HG03135 (cell line): ENCODE results near the gene NMNAT2.
"Not testable (repeated sequence)": the region's sequence is repeated elsewhere in the genome, so short reads cannot be mapped to it uniquely, and the experiment has no call there.

ENCODE experiments used
- ATAC-seq: cut with Tn5 transposase; IDR thresholded peaks from one replicate; pipeline ENCODE4 v1.9.1; 2021; ENCODE audit warnings: mild to moderate bottlenecking, moderate library complexity; ENCODE audit not compliant: unreplicated experiment

NMNAT2 gene

GRCh38 chr1:183417772-183418491 is at the start of gene NMNAT2:
NMNAT2 (minus strand) TSS chr1:183418380; CDS start chr1:183418267, 113 bp downstream.
- no peak for ATAC-seq

- no peak for ATAC-seq
Observed at GRCh38 chr1:183467687-183468086, 49.5 kb upstream of the NMNAT2 start.

GRCh38 chr1:183466781-183467180 is 48.6 kb upstream of the NMNAT2 start:
- no peak for ATAC-seq

- no peak for ATAC-seq
Observed at GRCh38 chr1:183463566-183463965, 45.4 kb upstream of the NMNAT2 start.

GRCh38 chr1:183461350-183461749 is 43.2 kb upstream of the NMNAT2 start:
- no peak for ATAC-seq

GRCh38 chr1:183460596-183460995 is 42.4 kb upstream of the NMNAT2 start:
- ATAC-seq = no peak

- ATAC-seq = no peak
Observed at GRCh38 chr1:183457449-183457848, 39.3 kb upstream of the NMNAT2 start.

- ATAC-seq = no peak
Observed at GRCh38 chr1:183456826-183457225, 38.6 kb upstream of the NMNAT2 start.

- ATAC-seq = no peak
Observed at GRCh38 chr1:183454377-183454776, 36.2 kb upstream of the NMNAT2 start.

- ATAC-seq = no peak
Observed at GRCh38 chr1:183450093-183450492, 31.9 kb upstream of the NMNAT2 start.

- no peak for ATAC-seq
Observed at GRCh38 chr1:183449223-183449770, 31.1 kb upstream of the NMNAT2 start.

GRCh38 chr1:183444243-183444642 is 26.1 kb upstream of the NMNAT2 start:
- ATAC-seq = no peak

- ATAC-seq = no peak
Observed at GRCh38 chr1:183443466-183443865, 25.3 kb upstream of the NMNAT2 start.

GRCh38 chr1:183443011-183443410 is 24.8 kb upstream of the NMNAT2 start:
- no peak for ATAC-seq

GRCh38 chr1:183438060-183438459 is 19.9 kb upstream of the NMNAT2 start:
- ATAC-seq = no peak

- ATAC-seq = no peak
Observed at GRCh38 chr1:183435497-183435896, 17.3 kb upstream of the NMNAT2 start.

GRCh38 chr1:183433703-183434102 is 15.5 kb upstream of the NMNAT2 start:
- ATAC-seq = no peak

GRCh38 chr1:183432548-183432875 is 14.3 kb upstream of the NMNAT2 start:
- ATAC-seq = no peak

- no peak for ATAC-seq
Observed at GRCh38 chr1:183431840-183432547, 13.8 kb upstream of the NMNAT2 start.

- ATAC-seq = not testable (repeated sequence)
Observed at GRCh38 chr1:183427591-183427990, 9.4 kb upstream of the NMNAT2 start.

GRCh38 chr1:183424691-183425090 is 6.5 kb upstream of the NMNAT2 start:
- ATAC-seq = no peak

GRCh38 chr1:183423541-183423940 is 5.4 kb upstream of the NMNAT2 start:
- no peak for ATAC-seq
